Vagina (tissue), 2 donors: ENCODE data around the gene IMMP2L.

Experiments used
- POLR2A ChIP-seq, 2 donors: fragments of 450-650 bp; IDR thresholded peaks; one replicate each; pipeline ENCODE4 v1.6.1; 2017; ENCODE audit warnings: antibody characterized with exemption in 2 of 2, mild to moderate bottlenecking in 2 of 2, moderate library complexity in 2 of 2
- TF ChIP-seq, protein P1 (sequence below), 3 experiments: fragments of 450-650 bp in 2 of 3; fragments of 200-600 bp in 1 of 3; sonication (generic) in 1 of 3; IDR thresholded peaks; one replicate each; pipeline ENCODE4 v1.5.1; 2017 to 2019; ENCODE audit warnings: antibody characterized with exemption in 3 of 3, mild to moderate bottlenecking in 2 of 3, moderate library complexity in 2 of 3

DNA sequence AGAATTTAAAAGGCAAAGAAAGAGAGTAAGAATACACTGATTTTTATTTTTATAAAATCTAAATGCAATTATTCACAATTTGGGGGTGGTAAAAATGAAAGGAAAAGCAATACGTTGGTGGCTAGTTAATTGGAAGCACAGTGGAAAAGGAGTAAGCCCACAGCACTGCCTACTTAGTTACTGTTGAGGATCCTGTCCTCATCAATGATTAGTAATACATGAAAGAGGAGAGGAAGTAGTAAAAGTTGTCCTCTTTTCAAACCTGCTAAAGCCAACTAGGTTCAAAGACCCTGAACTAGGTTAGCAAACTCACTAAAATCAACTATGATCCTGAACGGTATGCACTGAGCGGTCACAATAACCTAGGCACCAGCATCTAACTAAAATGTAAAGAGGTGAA lies 524.1 kb downstream of the IMMP2L start:
- TF ChIP-seq, protein P1, sequence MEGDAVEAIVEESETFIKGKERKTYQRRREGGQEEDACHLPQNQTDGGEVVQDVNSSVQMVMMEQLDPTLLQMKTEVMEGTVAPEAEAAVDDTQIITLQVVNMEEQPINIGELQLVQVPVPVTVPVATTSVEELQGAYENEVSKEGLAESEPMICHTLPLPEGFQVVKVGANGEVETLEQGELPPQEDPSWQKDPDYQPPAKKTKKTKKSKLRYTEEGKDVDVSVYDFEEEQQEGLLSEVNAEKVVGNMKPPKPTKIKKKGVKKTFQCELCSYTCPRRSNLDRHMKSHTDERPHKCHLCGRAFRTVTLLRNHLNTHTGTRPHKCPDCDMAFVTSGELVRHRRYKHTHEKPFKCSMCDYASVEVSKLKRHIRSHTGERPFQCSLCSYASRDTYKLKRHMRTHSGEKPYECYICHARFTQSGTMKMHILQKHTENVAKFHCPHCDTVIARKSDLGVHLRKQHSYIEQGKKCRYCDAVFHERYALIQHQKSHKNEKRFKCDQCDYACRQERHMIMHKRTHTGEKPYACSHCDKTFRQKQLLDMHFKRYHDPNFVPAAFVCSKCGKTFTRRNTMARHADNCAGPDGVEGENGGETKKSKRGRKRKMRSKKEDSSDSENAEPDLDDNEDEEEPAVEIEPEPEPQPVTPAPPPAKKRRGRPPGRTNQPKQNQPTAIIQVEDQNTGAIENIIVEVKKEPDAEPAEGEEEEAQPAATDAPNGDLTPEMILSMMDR (IDR thresholded peaks at IDR 0.05) = no peak
- no peak for TF ChIP-seq POLR2A (IDR thresholded peaks at IDR 0.05)
